ENCODE results near the gene ADGRA3. TPM values are rescaled to one million over a fixed set of nuclear protein-coding genes. Genes with fewer than 3 reads are reported as not detected.

ADGRA3 gene
- total and polyA plus RNA-seq, 3 donors from 2014 or later = 22.9 to 41.7 (median 36.8) TPM

DNA sequence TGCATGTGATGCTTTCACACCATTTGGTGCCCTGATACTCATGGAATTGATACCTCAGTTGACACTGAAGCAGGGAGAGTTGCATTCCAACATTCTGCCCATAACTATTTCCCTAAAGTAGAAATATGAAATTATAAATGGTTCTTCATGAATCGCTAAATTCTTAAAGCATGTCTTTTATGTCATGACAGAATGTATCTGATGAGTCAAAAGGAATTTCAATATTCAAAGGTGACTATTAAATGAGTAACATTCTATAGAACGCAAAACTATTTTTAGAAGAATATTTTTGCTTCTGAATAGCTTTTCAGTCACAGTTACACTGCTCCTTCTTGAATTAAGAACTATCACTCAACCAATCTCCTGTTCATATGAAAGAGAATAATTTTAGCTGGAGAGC, 152.8 kb downstream of the ADGRA3 start:
- intact Hi-C loops (cut with DNase I; ENCODE audit: low total_unique reads) = no loop called here
- Histone ChIP-seq H3K27ac (no peak overlapping the region), H3K27me3 (no peaks in the 10 kb centered on the region), H3K36me3 (ENCODE audit: low read depth, missing control alignments) (no peaks in the 10 kb centered on the region), H3K9me3 (no peaks in the 10 kb centered on the region), H3K4me3 (no peak overlapping the region), H3K4me1 (no peaks in the 10 kb centered on the region)
- TF ChIP-seq, protein P1, sequence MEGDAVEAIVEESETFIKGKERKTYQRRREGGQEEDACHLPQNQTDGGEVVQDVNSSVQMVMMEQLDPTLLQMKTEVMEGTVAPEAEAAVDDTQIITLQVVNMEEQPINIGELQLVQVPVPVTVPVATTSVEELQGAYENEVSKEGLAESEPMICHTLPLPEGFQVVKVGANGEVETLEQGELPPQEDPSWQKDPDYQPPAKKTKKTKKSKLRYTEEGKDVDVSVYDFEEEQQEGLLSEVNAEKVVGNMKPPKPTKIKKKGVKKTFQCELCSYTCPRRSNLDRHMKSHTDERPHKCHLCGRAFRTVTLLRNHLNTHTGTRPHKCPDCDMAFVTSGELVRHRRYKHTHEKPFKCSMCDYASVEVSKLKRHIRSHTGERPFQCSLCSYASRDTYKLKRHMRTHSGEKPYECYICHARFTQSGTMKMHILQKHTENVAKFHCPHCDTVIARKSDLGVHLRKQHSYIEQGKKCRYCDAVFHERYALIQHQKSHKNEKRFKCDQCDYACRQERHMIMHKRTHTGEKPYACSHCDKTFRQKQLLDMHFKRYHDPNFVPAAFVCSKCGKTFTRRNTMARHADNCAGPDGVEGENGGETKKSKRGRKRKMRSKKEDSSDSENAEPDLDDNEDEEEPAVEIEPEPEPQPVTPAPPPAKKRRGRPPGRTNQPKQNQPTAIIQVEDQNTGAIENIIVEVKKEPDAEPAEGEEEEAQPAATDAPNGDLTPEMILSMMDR (IDR thresholded peaks at IDR 0.05) = no peak
- no peak for TF ChIP-seq POLR2A (IDR thresholded peaks at IDR 0.05)
- 67 to 89% methylated on average over 2 of the region's 2 CpGs for WGBS, 2 donors
- DNase-seq = no peak

DNA sequence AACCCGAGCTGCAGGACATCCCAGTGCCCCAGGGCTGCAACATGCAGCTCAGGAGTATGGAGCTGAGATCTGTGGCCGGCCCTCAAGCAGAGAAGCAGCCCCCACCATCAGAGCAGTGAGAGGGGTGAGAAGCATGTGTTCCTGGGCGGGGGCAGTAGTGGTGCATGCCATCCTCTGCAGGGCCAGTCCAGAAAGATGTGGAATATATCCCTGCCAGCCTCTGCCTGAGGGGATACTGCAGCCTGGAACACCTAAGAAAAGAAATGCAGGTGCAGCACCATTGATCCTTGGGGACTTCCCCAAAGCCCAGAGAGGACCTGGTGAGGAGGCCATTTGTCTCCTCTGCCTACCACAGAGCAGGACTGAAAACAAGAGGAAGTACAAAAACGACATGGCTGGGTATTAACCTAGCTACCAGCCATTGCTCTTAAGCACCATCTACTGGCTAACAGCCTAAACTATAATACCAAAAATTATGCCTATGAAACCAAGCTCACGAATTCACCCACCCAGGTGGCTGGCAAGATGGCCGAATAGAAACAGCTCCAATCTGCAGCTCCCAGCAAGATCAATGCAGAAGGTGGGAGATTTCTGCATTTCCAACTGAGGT, 158.8 kb downstream of the ADGRA3 start:
- intact Hi-C loops (cut with DNase I; ENCODE audit: low total_unique reads) = no loop called here
- H3K4me1 ChIP-seq = no peaks in the 10 kb centered on the region

DNA sequence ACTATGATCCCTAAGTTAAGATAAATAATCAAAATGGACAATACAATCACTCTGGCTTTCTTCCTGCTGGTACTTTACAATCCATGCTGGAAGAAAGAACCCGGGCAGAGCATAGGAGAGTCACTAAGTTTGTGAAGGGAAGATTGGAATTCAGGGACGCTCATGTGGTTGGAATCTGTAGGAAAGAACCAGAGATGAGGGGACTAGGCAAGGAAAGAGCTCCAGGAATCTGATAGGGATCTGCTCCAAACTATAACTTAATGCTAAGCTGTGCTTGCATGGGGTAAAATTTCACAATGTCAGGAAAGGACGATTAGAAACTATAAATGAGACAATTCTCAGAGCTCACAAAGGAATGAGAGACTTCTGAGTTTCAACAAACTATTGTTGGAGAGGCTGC, 167.5 kb downstream of the ADGRA3 start:
- TF ChIP-seq, protein P1 (IDR thresholded peaks at IDR 0.05) = no peak
- TF ChIP-seq POLR2A (IDR thresholded peaks at IDR 0.05) = no peak
- intact Hi-C loops (cut with DNase I; ENCODE audit: low total_unique reads) = no loop called here
- no peaks in the 10 kb centered on the region for H3K9me3 ChIP-seq
- H3K4me3 ChIP-seq = no peak overlapping the region
- DNase-seq = no peak
- H3K36me3 ChIP-seq (ENCODE audit: low read depth, missing control alignments) = no peaks in the 10 kb centered on the region
- no peaks in the 10 kb centered on the region for H3K4me1 ChIP-seq
- H3K27ac ChIP-seq = no peak overlapping the region
- 70 to 80% methylated on average over 3 of the region's 3 CpGs for WGBS, 2 donors
- H3K27me3 ChIP-seq = no peaks in the 10 kb centered on the region

More for the DNA sequence above, 158.8 kb downstream of the ADGRA3 start:
- Histone ChIP-seq H3K4me3 (no peak overlapping the region), H3K9me3 (no peaks in the 10 kb centered on the region), H3K36me3 (ENCODE audit: low read depth, missing control alignments) (no peaks in the 10 kb centered on the region), H3K27me3 (no peaks in the 10 kb centered on the region), H3K27ac (no peak overlapping the region)
- TF ChIP-seq POLR2A (IDR thresholded peaks at IDR 0.05) = no peak
- TF ChIP-seq, protein P1 (IDR thresholded peaks at IDR 0.05) = peak in 1 of 3 experiments; percentile 18
- WGBS, 2 donors = 64 to 65% methylated on average over 4 to 6 of the region's 6 CpGs
- DNase-seq = no peak

DNA sequence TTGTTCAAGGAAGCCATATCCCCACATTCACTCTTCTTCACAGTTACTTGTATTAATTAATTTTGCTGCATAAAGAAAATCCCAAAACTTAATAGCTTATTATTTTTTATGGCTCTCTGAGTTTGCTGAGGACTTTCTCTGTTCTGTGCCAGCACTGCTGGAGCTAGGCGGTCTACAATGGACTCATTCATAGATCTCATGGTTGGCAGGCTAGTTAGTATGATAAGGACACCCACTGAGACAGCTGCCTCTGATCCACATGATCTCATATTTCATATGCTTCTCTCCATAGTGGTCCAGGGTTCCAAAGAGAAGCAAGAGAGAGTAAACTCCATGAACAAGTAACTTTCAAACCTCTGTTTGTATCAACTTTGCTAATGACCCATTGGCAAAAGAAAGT, 170.2 kb downstream of the ADGRA3 start:
- no peak for TF ChIP-seq POLR2A (IDR thresholded peaks at IDR 0.05)
- TF ChIP-seq, protein P1 (IDR thresholded peaks at IDR 0.05) = no peak
- H3K9me3 ChIP-seq = no peaks in the 10 kb centered on the region
- H3K27ac ChIP-seq = no peak overlapping the region
- WGBS, 2 donors = 72 to 83% methylated on average over 1 of the region's 1 CpG
- DNase-seq = peak; percentile 66
- no peaks in the 10 kb centered on the region for H3K36me3 ChIP-seq (ENCODE audit: low read depth, missing control alignments)
- no peaks in the 10 kb centered on the region for H3K27me3 ChIP-seq
- H3K4me3 ChIP-seq = no peak overlapping the region
- intact Hi-C loops (cut with DNase I; ENCODE audit: low total_unique reads) = no loop called here
- no peaks in the 10 kb centered on the region for H3K4me1 ChIP-seq

DNA sequence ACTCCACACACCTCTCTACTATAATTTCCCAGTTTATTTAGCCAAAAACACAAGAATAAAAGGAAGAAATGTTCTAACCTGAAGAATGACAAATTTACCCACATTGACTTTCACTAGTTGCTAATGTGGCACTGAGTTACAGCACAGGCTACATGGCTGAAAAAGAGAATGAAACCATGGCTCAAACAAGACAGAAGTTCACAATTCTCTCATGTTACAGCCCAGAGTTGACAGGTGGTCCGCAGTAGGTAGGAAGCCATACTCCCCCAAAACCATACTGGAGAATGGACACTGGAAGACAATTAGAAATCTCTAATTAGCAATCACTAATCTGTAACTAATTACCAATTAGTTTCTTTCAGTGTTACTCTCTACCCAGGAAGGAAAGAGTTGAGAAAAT, 170.8 kb downstream of the ADGRA3 start:
- 0 to 50% methylated on average over 1 of the region's 1 CpG for WGBS, 2 donors
- no peaks in the 10 kb centered on the region for H3K9me3 ChIP-seq
- no peak for TF ChIP-seq POLR2A (IDR thresholded peaks at IDR 0.05)
- TF ChIP-seq, protein P1 (IDR thresholded peaks at IDR 0.05) = no peak
- H3K27me3 ChIP-seq = no peaks in the 10 kb centered on the region
- H3K4me3 ChIP-seq = no peak overlapping the region
- H3K27ac ChIP-seq = no peak overlapping the region
- intact Hi-C loops (cut with DNase I; ENCODE audit: low total_unique reads) = no loop called here
- DNase-seq = no peak
- no peaks in the 10 kb centered on the region for H3K4me1 ChIP-seq
- H3K36me3 ChIP-seq (ENCODE audit: low read depth, missing control alignments) = no peaks in the 10 kb centered on the region
